Mucosa of stomach (tissue), 1 donor: ENCODE data around the gene MGAT1.

Source experiments
- H3K27me3 ChIP-seq: one replicate; pipeline ENCODE4 v1.7.0; 2013; ENCODE audit warnings: mild to moderate bottlenecking, low read length; ENCODE audit not compliant: control insufficient read depth, insufficient read depth
- H3K36me3 ChIP-seq: one replicate; pipeline ENCODE4 v1.7.0; 2013; ENCODE audit warnings: low read length; ENCODE audit not compliant: control insufficient read depth, insufficient read depth
- H3K4me1 ChIP-seq: one replicate; pipeline ENCODE4 v1.7.0; 2013; ENCODE audit warnings: mild to moderate bottlenecking, low read length; ENCODE audit not compliant: control insufficient read depth, insufficient read depth
- H3K4me3 ChIP-seq: one replicate; pipeline ENCODE4 v1.7.0; 2013; ENCODE audit warnings: low read length
- H3K9ac ChIP-seq: one replicate; pipeline ENCODE4 v1.7.0; 2013; ENCODE audit warnings: mild to moderate bottlenecking, low read length, moderate library complexity
- H3K9me3 ChIP-seq: one replicate; pipeline ENCODE4 v1.7.0; 2013; ENCODE audit warnings: mild to moderate bottlenecking, low read length, moderate library complexity; ENCODE audit not compliant: control insufficient read depth
- donor health status: Pancreatic carcinoma.

The MGAT1 gene

GRCh38 chr5:180820788-180821321 lies 18.2 kb upstream of the MGAT1 start:
- Histone ChIP-seq H3K9me3 (no peaks in the 10 kb centered on the region), H3K27me3 (no peaks in the 10 kb centered on the region), H3K4me3 (no peak overlapping the region), H3K9ac (no peak overlapping the region), H3K36me3 (no peaks in the 10 kb centered on the region), H3K4me1 (peaks cover 19% of the 10 kb centered on the region)

GRCh38 chr5:180818677-180819341 lies 16.2 kb upstream of the MGAT1 start:
- no peak overlapping the region for H3K4me3 ChIP-seq
- H3K36me3 ChIP-seq, result no peaks in the 10 kb centered on the region
- no peaks in the 10 kb centered on the region for H3K27me3 ChIP-seq
- H3K4me1 ChIP-seq, result peaks cover 11% of the 10 kb centered on the region
- H3K9ac ChIP-seq, result no peak overlapping the region
- H3K9me3 ChIP-seq, result no peaks in the 10 kb centered on the region

- Histone ChIP-seq H3K9me3 (no peaks in the 10 kb centered on the region), H3K36me3 (no peaks in the 10 kb centered on the region), H3K27me3 (no peaks in the 10 kb centered on the region), H3K4me1 (peaks cover 11% of the 10 kb centered on the region), H3K9ac (no peak overlapping the region), H3K4me3 (no peak overlapping the region)
These were observed 15.5 kb upstream of the MGAT1 start for GRCh38 chr5:180817893-180818674.

GRCh38 chr5:180816608-180817534 lies 14.3 kb upstream of the MGAT1 start:
- H3K4me3 ChIP-seq, result no peak overlapping the region
- H3K4me1 ChIP-seq, result peaks cover 13% of the 10 kb centered on the region
- H3K27me3 ChIP-seq, result no peaks in the 10 kb centered on the region
- H3K9ac ChIP-seq, result peak overlapping the region; percentile 19
- H3K36me3 ChIP-seq, result no peaks in the 10 kb centered on the region
- H3K9me3 ChIP-seq, result no peaks in the 10 kb centered on the region

- H3K9me3 ChIP-seq, result no peaks in the 10 kb centered on the region
- no peaks in the 10 kb centered on the region for H3K27me3 ChIP-seq
- H3K4me1 ChIP-seq, result peaks cover 24% of the 10 kb centered on the region
- H3K36me3 ChIP-seq, result no peaks in the 10 kb centered on the region
- peak overlapping the region; percentile 53 for H3K9ac ChIP-seq
- H3K4me3 ChIP-seq, result no peak overlapping the region
These were observed 12.8 kb upstream of the MGAT1 start for GRCh38 chr5:180815293-180815917.

- Histone ChIP-seq H3K9ac (no peak overlapping the region), H3K27me3 (no peaks in the 10 kb centered on the region), H3K36me3 (no peaks in the 10 kb centered on the region), H3K4me1 (peaks cover 30% of the 10 kb centered on the region), H3K4me3 (no peak overlapping the region), H3K9me3 (no peaks in the 10 kb centered on the region)
These were observed 10.8 kb upstream of the MGAT1 start for GRCh38 chr5:180813420-180813819.

- Histone ChIP-seq H3K9me3 (no peaks in the 10 kb centered on the region), H3K27me3 (no peaks in the 10 kb centered on the region), H3K4me1 (peaks cover 41% of the 10 kb centered on the region), H3K36me3 (no peaks in the 10 kb centered on the region), H3K9ac (peak overlapping the region; percentile 92), H3K4me3 (no peak overlapping the region)
These were observed 9.1 kb upstream of the MGAT1 start for GRCh38 chr5:180811623-180812124.

- Histone ChIP-seq H3K9ac (peak overlapping the region; percentile 92), H3K4me3 (peak overlapping the region; percentile 96), H3K4me1 (peaks cover 42% of the 10 kb centered on the region), H3K27me3 (no peaks in the 10 kb centered on the region), H3K36me3 (no peaks in the 10 kb centered on the region), H3K9me3 (no peaks in the 10 kb centered on the region)
These were observed 8.5 kb upstream of the MGAT1 start for GRCh38 chr5:180810959-180811622.

- peak overlapping the region; percentile 92 for H3K9ac ChIP-seq
- no peaks in the 10 kb centered on the region for H3K36me3 ChIP-seq
- H3K4me3 ChIP-seq, result peak overlapping the region; percentile 96
- H3K9me3 ChIP-seq, result no peaks in the 10 kb centered on the region
- no peaks in the 10 kb centered on the region for H3K27me3 ChIP-seq
- peaks cover 42% of the 10 kb centered on the region for H3K4me1 ChIP-seq
These were observed 7.8 kb upstream of the MGAT1 start for GRCh38 chr5:180810210-180810958.

- H3K9me3 ChIP-seq, result no peaks in the 10 kb centered on the region
- H3K4me1 ChIP-seq, result peaks cover 48% of the 10 kb centered on the region
These were observed 7.0 kb upstream of the MGAT1 start for GRCh38 chr5:180809403-180810209.

More at GRCh38 chr5:180809403-180810209, 7.0 kb upstream of the MGAT1 start:
- Histone ChIP-seq H3K4me3 (peak overlapping the region; percentile 96), H3K9ac (peak overlapping the region; percentile 92), H3K27me3 (no peaks in the 10 kb centered on the region), H3K36me3 (no peaks in the 10 kb centered on the region)
